ENCODE measurements around the gene ROBO3. TPM values are rescaled to one million over a fixed set of nuclear protein-coding genes. Genes with fewer than 3 reads are reported as not detected.

ROBO3 gene, protein sequence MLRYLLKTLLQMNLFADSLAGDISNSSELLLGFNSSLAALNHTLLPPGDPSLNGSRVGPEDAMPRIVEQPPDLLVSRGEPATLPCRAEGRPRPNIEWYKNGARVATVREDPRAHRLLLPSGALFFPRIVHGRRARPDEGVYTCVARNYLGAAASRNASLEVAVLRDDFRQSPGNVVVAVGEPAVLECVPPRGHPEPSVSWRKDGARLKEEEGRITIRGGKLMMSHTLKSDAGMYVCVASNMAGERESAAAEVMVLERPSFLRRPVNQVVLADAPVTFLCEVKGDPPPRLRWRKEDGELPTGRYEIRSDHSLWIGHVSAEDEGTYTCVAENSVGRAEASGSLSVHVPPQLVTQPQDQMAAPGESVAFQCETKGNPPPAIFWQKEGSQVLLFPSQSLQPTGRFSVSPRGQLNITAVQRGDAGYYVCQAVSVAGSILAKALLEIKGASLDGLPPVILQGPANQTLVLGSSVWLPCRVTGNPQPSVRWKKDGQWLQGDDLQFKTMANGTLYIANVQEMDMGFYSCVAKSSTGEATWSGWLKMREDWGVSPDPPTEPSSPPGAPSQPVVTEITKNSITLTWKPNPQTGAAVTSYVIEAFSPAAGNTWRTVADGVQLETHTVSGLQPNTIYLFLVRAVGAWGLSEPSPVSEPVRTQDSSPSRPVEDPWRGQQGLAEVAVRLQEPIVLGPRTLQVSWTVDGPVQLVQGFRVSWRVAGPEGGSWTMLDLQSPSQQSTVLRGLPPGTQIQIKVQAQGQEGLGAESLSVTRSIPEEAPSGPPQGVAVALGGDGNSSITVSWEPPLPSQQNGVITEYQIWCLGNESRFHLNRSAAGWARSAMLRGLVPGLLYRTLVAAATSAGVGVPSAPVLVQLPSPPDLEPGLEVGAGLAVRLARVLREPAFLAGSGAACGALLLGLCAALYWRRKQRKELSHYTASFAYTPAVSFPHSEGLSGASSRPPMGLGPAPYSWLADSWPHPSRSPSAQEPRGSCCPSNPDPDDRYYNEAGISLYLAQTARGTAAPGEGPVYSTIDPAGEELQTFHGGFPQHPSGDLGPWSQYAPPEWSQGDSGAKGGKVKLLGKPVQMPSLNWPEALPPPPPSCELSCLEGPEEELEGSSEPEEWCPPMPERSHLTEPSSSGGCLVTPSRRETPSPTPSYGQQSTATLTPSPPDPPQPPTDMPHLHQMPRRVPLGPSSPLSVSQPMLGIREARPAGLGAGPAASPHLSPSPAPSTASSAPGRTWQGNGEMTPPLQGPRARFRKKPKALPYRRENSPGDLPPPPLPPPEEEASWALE (N-terminal part only)
- total RNA-seq (2021) (1.3 and 1.5 TPM in 2 replicates), Bru-seq, nascent RNA (percentile 8 among the genes with signal in this experiment), BruChase-seq, experiment 1, labeled RNA remaining after a 2-hour chase (percentile 11 among the genes with signal in this experiment), BruChase-seq, experiment 2, labeled RNA remaining after a 6-hour chase (percentile 16 among the genes with signal in this experiment)
- long read RNA-seq, partial matches to known transcripts = 0 of 1 reads
- long read RNA-seq, other reads (novel, unspliced or antisense) = 1 of 1 reads

DNA sequence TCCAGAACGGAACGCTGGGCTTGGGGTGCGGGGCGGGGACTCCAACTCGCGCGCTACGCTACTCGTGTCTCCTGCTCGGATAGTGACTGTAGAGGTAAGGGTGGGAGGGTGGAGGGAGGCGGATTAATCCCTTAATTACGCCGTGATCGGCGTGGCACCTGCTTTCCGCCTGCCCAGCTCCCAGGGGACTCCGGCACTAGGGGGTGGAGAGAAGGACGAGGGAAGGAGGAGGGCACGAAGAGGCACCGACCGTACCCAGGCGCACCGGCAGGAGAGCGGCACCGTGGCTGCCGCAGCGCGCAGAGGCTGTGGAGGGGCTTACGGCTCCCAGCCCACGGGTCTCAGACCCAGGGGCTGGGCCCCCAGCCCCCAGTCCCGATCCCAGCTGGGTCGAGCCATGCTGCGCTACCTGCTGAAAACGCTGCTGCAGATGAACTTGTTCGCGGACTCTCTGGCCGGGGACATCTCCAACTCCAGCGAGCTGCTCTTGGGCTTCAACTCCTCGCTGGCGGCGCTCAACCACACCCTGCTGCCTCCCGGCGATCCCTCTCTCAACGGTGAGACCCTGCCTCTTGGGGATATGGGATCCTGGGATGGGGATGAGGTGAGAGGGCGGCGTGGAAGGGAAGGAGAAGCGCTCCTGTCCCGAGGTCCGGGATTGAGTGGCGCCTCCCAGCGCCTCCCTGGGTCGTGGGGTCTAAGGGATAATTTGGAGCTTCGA lies at the start of gene ROBO3:
TSS of gene ROBO3 (plus strand) at position 252 of the 721 bp plus-strand sequence. CDS start at position 398, 146 bp downstream.
- CTCF ChIA-PET = interaction anchor here (0.6 kb wide), 2 partner anchors 102 to 210 kb away, joined by 9 to 11 read pairs; no protein-coding TSS in a partner anchor
- H3K4me1 ChIP-seq (replicated peaks; ENCODE audit: insufficient read depth) = peaks cover 8% of the 10 kb centered on the region; the same call in 1 of the 2 replicates
- peaks cover 89% of the 10 kb centered on the region for H3K27me3 ChIP-seq (ENCODE audit: insufficient read depth, low read depth)
- H4K20me1 ChIP-seq (ENCODE audit: insufficient read depth) = no peaks in the 10 kb centered on the region
- no peak within 1 kb of the TSS for H3K4me2 ChIP-seq
- no peak within 1 kb of the TSS for H3K4me3 ChIP-seq
- H3K36me3 ChIP-seq (ENCODE audit: low read depth) = no peaks in the 10 kb centered on the region
- POLR2A ChIA-PET (ENCODE audit: unreplicated experiment) = no interaction called here
- intact Hi-C loops (cut with micrococcal nuclease; ENCODE audit: unreplicated experiment) = no loop called here
- no peaks in the 10 kb centered on the region; the same call in 1 of the 2 replicates for H3F3A ChIP-seq (ENCODE audit: insufficient read depth, low read depth)
- BruUV-seq (replicated peaks) = no TSS peak
- no peak for DNase-seq
- no peaks in the 10 kb centered on the region for H3K9me3 ChIP-seq (ENCODE audit: insufficient read depth, low read depth)
- no peak within 1 kb of the TSS for H2AFZ ChIP-seq
- no peak within 1 kb of the TSS for H3K27ac ChIP-seq
- H3K9me2 ChIP-seq (ENCODE audit: insufficient read depth) = no peaks in the 10 kb centered on the region
- TF ChIP-seq, protein P1, sequence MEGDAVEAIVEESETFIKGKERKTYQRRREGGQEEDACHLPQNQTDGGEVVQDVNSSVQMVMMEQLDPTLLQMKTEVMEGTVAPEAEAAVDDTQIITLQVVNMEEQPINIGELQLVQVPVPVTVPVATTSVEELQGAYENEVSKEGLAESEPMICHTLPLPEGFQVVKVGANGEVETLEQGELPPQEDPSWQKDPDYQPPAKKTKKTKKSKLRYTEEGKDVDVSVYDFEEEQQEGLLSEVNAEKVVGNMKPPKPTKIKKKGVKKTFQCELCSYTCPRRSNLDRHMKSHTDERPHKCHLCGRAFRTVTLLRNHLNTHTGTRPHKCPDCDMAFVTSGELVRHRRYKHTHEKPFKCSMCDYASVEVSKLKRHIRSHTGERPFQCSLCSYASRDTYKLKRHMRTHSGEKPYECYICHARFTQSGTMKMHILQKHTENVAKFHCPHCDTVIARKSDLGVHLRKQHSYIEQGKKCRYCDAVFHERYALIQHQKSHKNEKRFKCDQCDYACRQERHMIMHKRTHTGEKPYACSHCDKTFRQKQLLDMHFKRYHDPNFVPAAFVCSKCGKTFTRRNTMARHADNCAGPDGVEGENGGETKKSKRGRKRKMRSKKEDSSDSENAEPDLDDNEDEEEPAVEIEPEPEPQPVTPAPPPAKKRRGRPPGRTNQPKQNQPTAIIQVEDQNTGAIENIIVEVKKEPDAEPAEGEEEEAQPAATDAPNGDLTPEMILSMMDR (conservative IDR thresholded peaks at IDR 0.05) = no peak
- TF ChIP-seq EZH2 (IDR thresholded peaks at IDR 0.05; ENCODE audit: low read depth) = no peak
- no peaks in the 10 kb centered on the region for H3K79me2 ChIP-seq (ENCODE audit: low read depth)

GRCh38 chr11:124817036-124817435 lies 48.2 kb upstream of the ROBO3 start:
- BruUV-seq (replicated peaks) = no TSS peak
- Histone ChIP-seq H3K79me2 (ENCODE audit: low read depth) (no peaks in the 10 kb centered on the region), H3K4me1 (replicated peaks; ENCODE audit: insufficient read depth) (peaks cover 42% of the 10 kb centered on the region), H3K36me3 (ENCODE audit: low read depth) (no peaks in the 10 kb centered on the region), H3K9me2 (ENCODE audit: insufficient read depth) (no peaks in the 10 kb centered on the region; the same call in 1 of the 2 replicates), H3K4me2 (peak overlapping the region; percentile 7; the same call in 1 of the 2 replicates), H3K27ac (no peak overlapping the region), H3K4me3 (no peak overlapping the region), H3K9me3 (ENCODE audit: insufficient read depth, low read depth) (no peaks in the 10 kb centered on the region), H3K27me3 (ENCODE audit: insufficient read depth, low read depth) (no peaks in the 10 kb centered on the region), H4K20me1 (ENCODE audit: insufficient read depth) (no peaks in the 10 kb centered on the region), H3F3A (ENCODE audit: insufficient read depth, low read depth) (peaks cover 14% of the 10 kb centered on the region), H2AFZ (no peak overlapping the region)
- intact Hi-C loops (cut with micrococcal nuclease; ENCODE audit: unreplicated experiment) = no loop called here
- peak in 1 of 2 experiments; percentile 7 for DNase-seq
- CTCF ChIA-PET = no interaction called here
- TF ChIP-seq EZH2 (IDR thresholded peaks at IDR 0.05; ENCODE audit: low read depth) = no peak
- TF ChIP-seq, protein P1 (conservative IDR thresholded peaks at IDR 0.05) = no peak
- POLR2A ChIA-PET (ENCODE audit: unreplicated experiment) = no interaction called here

Measured in PC-9 (cell line).